ENCODE results near the gene NUDT19.
"Not testable (repeated sequence)": the region's sequence is repeated elsewhere in the genome, so short reads cannot be mapped to it uniquely, and the experiment has no call there.

NUDT19 gene

GRCh38 chr19:32716203-32716602, 24.6 kb downstream of the NUDT19 start:
- not testable (repeated sequence) for DNase-seq

- DNase-seq = no peak
Measured at GRCh38 chr19:32717496-32717895, 25.9 kb downstream of the NUDT19 start.

GRCh38 chr19:32718286-32718685, 26.7 kb downstream of the NUDT19 start:
- DNase-seq = no peak

DNA sequence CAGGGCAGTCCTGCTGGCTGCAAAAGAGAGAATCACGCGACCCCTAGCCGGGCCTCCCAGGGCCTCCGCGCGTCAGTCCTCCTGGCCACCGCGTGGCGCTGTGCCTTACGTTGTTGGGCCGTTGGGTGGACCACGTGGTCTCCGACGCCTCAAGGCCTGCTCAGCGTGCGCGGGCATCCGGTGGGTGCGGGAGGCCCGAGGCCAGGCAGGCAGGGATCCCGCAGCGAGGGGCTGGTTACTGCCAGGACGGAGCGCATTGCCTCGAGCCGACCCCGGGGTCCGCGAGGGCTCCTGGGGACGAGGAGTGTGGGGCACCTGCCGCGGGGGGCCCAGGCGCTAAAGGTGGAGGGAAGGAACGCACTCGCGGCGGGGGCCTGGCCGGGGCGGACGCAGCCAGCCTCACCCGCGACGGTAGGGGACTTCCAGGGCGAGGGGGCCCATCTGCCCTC, 28.0 kb downstream of the NUDT19 start, which contains the start of gene TDRD12:
TSS of gene TDRD12 (plus strand) at position 157 of the 449 bp plus-strand sequence. CDS start 306 bp downstream, outside the sequence.
- DNase-seq = no peak

DNA sequence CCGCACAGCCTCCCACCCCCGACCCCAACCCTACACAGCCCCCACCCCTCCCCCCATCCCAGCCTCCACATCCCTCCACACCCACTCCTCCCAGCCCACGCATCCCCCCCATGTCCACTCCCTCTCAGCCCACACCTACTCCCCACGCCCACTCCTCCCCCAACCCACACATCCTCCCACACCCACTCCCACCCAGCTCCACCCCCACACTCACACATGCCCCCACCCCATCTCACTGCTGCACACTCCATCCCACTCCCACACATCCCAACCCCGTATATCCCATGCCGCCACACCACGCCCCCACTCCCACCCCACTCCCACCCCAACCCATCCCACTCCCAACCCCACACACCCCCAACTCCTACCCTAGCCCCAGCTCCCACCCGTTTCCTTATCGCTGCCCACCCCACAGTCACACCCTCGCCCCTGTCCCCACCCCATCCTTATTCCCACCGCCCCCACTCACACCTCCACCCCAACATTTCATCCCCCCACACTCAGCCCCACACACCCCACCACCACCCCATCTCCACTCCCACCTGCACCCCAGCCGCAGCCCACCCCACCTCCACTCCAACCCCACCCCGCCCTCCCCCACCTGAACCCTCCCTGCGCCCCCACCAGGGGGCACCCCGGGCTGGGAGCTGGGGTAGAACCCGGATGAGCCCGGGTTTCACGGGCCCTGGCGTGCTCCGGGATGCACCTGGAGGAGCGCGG, 28.8 kb downstream of the NUDT19 start:
- no peak for DNase-seq

- DNase-seq = no peak
Measured at GRCh38 chr19:32720936-32721250, 29.3 kb downstream of the NUDT19 start.

DNA sequence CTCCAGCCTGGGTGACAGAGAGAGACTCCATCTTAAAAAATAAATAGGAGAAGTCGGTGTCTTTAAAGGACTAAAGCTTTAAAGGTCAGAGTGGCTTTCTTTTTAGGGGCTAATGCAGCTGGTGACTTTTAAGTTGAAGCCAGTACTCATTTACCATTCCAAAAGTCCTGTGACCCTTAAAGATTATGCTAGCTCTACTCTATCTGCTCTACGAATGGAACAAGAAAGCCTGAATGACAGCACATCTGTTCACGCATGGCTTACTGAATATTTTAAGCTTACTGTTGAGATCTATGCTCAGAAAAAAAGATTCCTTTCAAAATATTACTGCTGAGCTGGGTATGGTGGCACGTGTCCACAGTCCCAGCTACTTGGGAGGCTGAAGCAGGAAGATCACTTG, 44.3 kb downstream of the NUDT19 start:
- no peak for DNase-seq

- DNase-seq = no peak
Measured at GRCh38 chr19:32743021-32743420, 51.4 kb downstream of the NUDT19 start.

DNA sequence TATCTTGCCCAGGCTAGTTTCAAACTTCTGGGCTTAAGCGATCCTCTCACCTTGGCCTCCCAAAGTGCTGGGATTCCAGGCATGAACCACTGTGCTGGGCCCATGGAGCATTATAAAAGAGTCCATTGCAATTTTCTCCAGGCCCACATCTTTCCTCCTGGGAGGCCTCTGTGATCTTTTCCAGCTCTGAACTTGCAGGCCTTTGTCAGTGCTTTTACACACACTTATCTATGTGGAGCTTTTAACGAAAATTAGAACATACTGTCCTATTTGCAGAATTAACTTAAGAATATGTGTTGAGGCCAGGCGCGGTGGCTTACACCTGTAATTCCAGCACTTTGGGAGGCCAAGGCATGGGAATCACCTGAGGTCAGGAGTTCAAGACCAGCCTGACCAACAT, 51.8 kb downstream of the NUDT19 start:
- no peak for DNase-seq

DNA sequence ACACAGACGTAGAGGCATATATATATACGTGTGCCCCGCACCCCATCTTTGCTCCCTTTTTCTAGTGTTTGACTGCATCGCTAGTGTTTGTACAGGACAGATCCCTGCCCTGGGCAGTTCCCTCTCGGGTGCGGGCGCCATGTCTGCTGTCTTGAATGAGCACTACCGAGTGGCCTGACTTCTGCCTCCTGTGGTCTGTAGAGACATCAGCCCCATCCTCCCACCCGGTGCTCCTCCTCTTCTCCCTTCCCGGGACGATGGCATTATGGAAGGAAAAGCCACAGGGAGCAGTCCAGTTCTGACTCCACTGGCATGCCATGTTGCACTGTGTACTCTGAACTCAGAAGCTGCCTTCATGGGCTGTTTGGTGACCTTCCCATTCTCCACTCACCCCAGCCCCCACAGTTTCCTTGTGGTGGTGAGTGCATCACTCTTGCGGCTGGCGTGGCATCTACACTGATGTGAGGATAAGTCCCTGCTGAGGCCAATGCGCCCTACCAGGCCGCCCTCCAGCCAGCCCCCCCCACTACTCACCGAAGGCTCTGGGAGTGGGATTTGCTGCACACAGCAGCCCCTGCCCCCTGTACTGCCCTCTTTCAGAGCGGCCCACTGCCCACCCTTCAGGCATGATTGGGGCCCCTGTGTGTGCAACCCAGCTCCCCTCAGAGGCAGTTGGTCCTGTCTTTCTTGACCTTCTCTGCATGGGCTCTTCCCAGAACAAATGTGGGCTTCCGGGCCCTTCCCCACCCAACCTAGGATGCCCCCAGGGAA, 53.1 kb downstream of the NUDT19 start:
- DNase-seq = no peak

DNA sequence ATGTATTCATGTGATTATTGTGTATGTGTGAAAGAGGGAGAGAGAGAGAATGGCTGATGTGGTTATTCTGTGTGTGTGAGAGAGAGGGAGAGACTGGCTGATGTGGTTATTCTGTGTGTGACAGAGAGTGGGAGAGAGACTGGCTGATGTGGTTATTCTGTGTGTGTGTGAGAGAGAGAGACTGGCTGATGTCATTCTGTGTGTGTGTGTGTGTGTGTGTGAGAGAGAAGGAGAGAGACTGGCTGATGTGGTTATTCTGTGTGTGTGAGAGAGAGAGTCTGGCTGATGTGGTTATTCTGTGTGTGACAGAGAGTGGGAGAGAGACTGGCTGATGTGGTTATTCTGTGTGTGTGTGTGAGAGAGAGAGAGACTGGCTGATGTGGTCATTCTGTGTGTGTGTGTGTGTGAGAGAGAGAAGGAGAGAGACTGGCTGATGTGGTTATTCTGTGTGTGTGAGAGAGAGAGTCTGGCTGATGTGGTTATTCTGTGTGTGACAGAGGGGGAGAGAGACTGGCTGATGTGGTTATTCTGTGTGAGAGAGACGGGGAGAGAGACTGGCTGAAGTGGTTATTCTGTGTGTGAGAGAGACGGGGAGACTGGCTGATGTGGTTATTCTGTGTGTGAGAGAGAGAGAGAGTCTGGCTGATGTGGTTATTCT, 54.1 kb downstream of the NUDT19 start:
- DNase-seq = not testable (repeated sequence)

DNA sequence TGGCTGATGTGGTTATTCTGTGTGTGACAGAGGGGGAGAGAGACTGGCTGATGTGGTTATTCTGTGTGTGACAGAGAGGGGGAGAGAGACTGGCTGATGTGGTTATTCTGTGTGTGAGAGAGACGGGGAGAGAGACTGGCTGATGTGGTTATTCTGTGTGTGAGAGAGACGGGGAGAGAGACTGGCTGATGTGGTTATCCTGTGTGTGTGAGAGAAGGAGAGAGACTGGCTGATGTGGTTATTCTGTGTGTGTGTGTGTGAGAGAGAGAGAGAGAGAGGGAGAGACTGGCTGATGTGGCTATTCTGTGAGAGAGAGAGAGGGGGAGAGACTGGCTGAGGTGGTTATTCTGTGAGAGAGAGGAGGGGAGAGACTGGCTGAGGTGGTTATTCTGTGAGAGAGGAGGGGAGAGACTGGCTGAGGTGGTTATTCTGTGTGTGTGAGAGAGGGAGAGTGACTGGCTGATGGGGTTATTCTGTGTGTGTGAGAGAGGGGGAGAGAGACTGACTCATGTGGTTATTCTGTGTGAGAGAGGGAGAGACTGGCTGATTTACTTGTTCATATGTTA, 55.1 kb downstream of the NUDT19 start:
- not testable (repeated sequence) for DNase-seq

GRCh38 chr19:32748497-32748896, 56.9 kb downstream of the NUDT19 start:
- no peak for DNase-seq

DNA sequence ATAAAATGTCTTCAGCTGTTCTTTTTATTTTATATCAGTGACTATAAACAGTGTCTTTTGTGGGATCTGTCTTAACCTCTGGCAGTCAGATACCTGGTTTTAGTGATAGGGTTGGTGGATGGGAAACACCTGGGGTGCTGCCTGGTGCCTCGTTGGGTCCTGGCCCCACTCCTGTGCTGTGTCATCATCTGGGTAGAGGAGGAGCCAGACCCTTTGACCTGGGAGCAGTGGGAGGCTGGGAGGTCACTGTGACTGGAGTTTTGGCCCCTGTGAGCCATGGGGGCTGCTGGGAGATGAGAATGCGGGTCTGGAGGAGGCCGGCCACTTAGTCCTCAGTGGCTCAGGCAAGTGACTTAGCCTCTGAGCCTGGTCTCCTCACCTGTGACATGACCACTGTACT, 57.3 kb downstream of the NUDT19 start:
- no peak for DNase-seq

DNA sequence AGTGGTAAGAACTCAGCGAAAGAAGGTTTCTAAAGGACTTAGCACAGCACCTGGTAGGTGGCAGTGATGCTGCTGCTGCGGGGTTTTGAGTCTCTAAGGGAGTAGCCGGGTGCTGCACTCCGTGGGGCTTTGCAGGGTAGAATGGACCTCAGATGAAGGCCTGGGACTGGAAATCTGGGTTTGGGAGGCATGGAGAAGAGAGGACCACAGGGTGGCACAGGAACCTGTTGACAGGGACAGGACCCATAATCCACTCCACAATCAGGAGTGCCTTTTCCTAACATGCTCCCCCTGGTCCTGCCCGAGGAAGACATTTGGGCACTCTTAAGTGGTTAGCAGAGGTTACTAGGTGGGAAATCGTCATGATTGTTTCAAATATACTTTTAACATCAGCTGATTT, 57.7 kb downstream of the NUDT19 start:
- DNase-seq = no peak

GRCh38 chr19:32750441-32751055, 58.9 kb downstream of the NUDT19 start:
- no peak for DNase-seq

GRCh38 chr19:32751066-32751465, 59.4 kb downstream of the NUDT19 start:
- DNase-seq = no peak

GRCh38 chr19:32757189-32757588, 65.6 kb downstream of the NUDT19 start:
- DNase-seq = no peak
